HG02571 (cell line): ENCODE results near the gene PGA5.

Experiments
- ATAC-seq: cut with Tn5 transposase; IDR thresholded peaks from one replicate; pipeline ENCODE4 v1.9.1; 2021; ENCODE audit warnings: mild to moderate bottlenecking, moderate library complexity; ENCODE audit not compliant: unreplicated experiment

The PGA5 gene

DNA sequence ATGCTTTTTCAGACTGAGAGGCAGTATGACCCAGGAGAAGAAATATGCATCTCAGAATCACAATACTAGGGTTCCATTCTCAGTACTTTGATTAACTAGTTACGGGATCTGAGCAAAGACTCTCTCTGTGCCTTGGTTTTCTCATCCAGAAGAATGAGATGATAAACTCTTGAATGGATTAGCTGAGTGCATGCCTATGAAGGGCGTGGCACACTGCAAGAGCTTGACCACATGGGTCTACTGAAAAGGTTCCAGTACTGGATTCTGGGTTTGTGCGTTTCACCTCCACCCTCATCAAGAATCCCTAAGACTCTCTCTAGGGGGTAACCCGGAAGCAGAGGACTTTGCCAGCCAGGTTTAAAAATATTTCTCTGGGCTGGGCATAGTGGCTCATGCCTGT lies 25.6 kb downstream of the PGA5 start:
- no peak for ATAC-seq

DNA sequence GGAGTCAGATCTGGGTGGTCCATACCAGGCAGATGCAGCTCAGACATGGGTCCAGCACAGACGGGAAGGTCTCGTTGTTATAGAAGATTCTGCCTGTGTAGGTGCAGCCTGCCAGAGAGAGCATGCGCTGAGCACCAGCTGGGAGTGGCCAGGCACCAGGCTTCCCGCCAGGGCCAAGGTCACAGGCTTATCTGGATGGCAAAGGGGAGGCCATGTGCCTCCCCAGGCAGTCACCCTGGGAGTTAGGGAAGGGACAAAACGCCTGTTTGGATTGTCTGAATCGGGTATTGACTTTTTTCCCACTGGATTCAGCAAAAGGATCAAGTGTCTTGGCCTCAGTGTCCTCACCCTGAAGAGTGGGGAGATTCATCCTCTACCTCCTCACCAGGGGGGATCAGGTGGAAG lies 26.5 kb downstream of the PGA5 start:
- no peak for ATAC-seq

DNA sequence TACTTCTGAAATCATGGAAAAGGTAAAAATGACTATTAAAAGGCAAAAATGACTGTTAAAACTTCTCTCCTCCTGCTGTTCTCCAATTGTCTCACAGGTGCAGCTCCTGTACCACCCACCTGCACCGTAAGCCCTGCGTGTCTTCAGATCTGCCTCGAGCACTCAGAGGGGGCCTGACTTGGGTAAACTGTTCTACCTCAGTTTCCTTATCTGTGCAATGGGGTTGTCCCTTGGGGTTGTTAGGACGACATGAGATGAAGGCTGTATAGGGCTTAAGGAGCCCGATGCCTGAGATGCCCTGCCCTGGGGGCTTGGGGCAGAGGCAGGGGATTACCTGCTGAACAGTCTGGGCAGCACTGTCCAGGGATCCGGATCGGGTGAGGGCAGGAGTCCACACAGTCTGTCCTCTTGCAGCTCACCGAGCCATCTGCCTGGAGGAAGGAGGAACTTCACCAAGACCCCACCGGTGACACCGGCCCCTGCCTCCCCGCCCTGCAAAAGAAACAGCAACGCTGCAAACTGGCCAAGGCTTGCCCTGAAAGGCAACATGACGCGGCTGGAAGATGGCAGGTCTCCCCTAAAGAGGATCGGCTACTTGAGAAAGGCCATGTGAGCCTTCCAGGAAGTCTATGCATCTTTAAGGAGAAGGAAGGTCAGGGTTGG lies 27.7 kb downstream of the PGA5 start:
- ATAC-seq = no peak

DNA sequence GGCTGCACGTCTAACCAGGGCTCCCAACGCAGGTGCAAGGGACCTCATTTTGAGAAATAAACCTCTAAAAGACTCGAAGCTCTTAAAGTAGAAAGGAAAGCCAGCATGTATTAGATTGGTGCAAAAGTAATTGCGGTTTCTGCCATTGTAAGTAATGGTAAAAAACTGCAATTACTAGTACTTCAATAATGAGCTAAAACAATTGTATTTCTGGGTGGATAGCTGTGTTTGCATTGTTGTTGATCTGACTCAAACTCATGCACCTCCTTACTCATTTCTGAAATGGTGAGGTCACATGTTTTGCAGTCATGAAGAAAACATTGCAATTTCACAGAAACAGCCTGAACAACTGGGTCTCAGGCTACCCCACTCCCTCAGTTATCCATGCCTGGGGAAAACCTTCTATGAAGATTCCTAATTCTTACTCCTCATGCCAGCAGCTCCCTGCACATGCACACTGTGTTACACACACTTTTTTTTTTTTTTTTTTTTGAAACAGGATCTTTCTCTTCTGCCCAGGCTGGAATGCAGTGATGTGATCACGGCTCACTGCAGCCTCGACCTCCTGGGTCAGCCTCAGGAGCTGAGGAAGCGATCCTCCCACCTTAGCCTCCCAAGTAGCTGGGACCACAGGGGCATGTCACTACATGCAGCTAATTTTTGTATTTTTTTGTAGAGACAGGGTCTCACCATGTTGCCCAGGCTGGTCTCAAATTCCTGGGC lies 29.5 kb downstream of the PGA5 start:
- no peak for ATAC-seq

DNA sequence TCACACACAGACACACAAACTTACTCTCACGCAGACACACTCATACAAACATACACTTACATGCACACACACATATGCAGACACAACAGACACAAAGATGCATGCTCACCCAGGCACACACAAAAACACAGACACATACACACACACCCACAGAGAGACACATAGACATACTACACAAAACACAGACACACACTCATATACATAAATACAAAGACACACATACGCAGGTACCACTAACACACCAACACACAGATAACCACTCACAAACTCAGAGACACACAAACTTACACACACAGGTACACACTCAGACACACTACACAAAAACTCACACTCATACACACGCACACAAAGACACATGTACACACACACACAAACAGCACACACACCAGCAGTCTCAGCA lies 31.8 kb downstream of the PGA5 start:
- ATAC-seq = no peak

DNA sequence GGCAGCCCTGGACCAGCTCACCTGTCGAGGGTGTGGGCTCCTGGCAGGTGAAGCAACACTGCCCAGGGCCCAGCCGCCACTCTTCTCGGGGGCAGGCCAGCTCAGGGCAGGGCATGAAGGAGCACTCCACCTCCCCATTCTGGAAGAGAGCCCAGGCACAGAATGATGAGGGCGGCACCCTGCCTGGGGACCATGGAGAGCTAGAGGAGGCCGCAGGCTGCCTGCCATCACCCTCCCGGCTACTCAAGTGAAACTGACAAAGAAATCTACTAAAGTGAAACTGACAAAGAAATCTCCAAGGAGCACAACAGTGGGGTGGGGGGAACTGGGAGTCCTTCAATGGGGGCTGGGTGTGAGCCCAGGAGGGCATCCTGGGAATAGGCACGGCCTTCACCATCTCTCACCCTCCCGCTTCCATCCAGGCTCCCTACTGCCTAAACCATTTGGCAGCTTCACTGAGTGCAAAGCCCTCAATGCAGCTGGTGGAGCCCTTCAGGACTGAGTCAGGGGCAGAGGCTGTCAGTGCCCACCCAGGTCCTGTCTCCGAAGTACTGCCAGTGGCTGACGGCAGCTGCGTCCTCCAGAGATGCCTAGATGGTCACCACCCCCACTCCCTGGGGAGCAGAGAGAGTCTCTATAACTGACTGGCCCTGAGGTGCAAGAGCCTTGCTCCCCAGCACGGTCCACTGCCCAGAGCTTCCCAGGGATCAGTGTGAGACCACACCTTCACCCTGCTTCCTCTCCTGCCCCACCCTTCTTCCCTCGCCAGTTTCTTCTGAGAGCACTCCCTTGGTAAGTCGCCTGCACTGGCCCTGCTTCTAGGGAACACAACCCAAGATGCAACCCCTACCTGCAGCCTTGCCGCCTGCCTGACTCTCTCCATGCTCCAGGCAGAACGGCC lies 32.5 kb downstream of the PGA5 start:
- no peak for ATAC-seq

DNA sequence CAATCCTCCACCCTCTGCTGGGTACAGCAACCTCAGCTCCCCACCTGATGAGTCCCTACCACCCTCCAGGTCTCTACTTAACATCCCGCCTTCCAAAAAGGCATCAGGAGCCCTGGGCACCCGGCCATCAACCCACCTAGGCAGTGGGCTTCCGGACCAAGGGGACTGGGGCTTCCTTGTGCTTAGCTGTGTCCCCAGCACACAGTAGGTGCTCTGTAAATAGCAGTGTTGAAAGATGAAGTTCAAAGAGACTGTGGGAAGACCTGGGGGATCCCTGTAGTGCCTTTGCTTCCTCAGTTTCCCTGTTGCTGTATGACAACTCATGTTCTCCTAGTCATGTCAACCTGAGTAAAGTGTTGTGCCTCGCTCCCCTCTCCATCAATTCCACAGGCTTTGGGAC lies 33.1 kb downstream of the PGA5 start:
- no peak for ATAC-seq

DNA sequence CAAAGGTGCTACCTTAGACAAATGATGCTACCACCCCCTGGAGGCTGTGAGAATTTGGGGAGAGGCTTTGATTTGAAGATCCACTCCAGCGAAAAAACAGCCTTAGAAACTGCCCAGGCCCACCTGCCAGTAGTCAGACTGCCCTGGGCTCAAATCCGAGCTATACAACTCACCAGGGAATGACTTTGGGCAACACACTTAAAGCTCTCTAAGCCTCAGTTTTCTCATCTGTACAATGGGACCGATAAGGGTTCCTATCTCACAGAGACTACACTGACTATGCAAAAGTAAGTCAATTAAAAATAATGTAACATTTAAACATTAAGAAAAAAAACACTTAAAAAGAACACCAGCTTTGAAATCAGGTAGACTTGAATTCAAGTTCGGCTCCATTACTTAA lies 34.2 kb downstream of the PGA5 start:
- no peak for ATAC-seq

DNA sequence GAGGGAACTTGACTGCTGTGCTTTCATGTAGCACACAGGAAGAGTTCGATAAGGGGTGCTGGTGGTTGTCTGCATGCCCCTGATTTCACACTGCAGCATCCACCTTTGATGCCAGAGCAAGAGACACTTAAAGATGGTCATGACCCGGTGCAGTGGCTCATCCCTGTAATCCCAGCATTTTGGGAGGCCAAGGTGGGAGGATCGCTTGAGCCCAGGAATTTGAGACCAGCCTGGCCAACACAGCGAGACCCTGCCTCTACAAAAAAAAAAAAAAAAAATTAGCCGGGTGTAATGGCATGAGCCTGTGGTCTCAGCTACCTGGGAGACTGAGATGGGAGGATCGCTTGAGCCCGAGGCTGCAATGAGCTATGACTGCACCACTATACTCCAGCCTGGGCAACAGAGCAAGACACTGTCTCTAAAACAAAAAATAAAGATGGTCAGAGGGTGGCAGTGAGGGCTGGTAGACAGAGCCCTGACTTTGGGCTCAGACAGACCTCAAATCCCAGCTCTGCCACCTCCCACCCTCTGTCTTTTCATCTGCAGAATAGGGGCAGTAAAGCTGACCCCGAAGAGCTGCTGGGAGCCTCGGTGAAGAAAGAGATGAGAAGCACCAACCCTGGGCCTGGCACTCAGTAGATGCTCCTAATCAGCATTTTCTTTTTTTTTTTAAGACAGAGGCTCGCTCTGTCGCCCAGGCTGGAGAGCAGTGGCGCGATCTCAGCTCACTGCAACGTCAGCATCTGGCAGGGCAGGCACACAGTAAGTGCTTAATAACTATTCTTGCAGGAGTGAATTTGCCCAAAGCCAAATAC lies 36.4 kb downstream of the PGA5 start:
- ATAC-seq = no peak

DNA sequence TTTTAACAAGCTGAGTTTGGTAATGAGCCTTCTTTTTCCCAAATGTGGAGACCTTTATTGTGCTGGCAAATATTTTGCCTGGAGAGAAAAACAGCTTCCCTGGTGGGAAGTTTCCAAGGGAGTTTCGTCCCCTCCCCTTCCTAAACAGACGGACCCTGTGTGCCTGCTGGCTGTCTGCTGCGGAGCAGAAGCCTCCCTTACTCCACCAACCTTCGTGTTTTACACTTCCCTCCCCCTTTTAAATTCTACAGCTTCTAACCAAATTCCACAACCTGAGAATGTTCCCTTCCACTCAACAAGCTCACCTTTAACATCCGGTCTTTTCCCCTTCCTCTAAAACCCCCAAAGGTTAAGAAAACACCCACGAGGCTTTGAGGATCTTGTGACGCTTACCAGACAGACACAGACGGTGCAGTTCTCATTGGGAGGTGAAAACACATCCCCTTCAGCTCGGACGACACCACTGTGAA lies 37.1 kb downstream of the PGA5 start:
- no peak for ATAC-seq

DNA sequence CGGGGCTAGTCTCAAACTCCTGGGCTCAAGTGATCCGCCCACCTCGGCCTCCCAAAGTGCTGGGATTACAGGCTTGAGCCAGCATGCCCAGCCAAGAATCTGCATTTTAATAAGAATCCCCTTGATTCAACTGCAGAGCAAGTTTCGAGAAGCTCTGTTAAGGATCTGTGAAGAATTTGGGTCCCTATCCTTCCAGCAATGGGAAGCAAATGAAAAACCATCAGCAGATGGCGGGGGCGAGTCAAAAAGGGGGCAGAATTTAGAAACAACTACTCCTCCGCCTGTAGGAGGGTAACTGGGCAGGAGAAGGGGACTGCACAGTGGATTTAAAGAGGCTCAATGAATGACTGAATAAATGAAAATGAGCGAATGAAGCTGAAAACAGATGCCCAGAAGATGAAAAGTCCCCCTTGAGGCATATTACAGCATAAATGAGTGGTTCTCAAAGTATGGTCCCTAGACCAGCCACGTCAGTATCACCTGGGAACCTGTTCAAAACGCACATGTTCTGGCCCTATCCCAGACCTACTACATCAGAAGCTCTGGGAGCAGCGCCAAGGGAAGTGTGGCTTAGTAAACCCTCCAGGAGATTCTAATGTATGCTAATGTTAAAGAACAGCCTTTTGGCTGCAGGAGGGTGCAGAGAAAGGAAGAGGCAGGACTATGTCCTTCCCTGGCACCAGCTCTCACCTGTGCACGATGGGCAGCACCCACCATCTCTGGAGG lies 39.1 kb downstream of the PGA5 start:
- ATAC-seq = no peak

DNA sequence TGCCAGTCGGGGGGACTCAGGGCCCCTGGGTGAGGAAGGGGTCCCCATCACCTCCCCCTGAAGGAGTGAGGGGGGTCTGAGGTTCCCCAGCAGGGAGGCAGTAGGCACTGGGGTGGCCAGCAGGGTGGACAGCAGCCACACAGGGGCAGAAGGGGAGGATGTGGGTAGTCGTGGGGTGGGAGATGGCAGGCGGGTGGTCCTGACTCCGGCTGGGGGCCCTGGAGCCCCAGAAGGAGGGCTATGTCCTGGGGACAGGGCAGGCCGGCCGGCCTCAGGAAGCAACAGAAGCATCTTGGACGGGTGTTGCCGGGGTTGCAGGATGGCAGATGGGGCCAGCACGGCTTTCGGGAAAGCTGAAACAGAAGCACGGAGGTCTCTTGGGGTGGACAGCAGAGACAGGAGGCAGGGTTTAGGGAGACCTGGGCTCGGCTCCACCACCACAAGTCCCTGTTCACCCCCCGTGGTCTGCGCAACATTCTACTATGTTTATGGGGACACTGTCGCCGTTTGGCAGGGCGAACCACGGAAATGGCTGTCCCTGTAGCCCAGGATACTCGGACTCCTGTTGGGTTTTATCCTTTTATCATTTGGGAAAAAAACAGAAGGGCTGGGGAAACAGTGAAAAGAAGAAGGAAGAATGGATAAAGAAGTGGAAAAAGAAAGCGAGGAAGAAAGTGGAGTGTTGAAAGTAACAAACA lies 40.1 kb downstream of the PGA5 start:
- ATAC-seq = no peak

DNA sequence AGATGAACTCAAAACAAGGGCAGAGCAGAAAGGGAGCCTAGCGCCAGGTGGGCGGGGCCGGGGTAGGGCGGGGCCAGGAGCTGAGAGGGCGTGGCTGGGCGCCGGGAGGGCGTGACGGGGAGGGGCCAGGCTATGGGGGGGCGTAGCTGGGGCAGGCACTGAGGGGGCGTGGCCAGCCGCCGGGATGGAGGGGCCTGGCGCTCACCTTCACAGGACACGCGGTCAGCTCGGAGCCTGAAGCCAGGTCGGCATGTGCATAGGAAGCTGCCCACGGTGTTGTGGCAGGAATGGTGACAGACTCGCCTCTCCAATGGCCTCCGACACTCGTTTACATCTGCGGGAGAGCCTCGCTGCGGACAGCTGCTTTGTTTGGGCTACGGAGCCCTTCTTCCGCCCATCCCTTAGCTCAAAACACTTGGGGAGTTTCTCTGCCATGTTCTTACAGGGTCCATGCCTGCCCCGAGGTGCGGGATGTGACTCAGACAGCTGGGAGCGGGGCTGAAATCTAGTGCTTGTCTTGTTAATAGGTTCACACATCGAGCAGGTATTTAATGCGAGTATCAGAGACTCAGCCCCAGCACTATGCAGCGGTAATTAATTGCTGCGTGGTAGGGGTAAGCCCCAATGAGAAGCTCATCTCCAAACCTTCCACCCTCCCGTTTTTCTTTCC lies 40.7 kb downstream of the PGA5 start:
- no peak for ATAC-seq

DNA sequence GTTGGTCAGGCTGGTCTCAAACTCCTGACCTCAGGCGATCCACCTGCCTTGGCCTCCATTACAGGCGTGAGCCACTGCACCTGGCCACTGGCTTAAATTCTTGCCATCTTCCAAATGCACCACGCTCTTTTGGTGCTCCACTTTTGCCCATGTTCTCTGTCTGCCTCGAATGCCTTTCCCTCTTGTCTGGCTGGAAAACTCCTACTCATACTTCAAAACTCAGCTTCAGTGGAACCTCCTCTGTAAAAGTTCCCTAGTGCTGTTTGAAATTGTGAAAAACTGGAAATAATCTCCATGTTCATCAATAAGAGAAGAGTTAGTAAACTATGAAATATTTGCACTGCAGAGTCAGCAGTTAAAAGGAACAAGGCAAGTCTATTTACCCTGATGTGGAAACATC lies 42.6 kb downstream of the PGA5 start:
- ATAC-seq = no peak

DNA sequence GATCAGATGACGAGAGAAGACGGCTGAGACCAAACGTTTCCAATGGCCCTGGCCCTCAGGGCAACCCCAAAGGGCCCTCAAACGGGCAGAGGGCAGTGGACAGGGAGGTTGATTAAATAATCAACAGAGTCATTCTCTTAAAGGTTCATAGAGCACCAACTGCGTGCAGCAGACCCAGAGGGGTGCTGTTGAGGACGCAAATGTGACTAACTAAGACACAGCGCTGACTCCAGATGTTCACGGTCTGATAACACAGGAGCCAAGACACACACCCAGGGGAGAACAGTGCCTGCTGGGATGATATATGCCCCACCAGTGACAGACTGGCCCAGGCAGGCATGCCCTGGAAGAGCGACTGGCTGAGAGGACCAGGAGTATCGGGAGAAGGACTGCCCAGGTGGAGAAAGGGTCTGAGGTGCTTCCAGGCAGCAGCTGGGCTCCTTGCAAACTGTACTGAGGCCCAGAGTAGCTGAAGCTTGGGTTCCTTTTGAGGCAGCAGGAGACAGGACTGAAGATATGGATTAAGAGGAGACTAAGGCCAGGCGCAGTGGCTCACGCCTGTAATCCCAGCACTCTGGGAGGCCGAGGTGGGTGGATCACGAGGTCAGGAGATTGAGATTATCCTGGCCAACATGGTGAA lies 46.5 kb downstream of the PGA5 start:
- no peak for ATAC-seq

DNA sequence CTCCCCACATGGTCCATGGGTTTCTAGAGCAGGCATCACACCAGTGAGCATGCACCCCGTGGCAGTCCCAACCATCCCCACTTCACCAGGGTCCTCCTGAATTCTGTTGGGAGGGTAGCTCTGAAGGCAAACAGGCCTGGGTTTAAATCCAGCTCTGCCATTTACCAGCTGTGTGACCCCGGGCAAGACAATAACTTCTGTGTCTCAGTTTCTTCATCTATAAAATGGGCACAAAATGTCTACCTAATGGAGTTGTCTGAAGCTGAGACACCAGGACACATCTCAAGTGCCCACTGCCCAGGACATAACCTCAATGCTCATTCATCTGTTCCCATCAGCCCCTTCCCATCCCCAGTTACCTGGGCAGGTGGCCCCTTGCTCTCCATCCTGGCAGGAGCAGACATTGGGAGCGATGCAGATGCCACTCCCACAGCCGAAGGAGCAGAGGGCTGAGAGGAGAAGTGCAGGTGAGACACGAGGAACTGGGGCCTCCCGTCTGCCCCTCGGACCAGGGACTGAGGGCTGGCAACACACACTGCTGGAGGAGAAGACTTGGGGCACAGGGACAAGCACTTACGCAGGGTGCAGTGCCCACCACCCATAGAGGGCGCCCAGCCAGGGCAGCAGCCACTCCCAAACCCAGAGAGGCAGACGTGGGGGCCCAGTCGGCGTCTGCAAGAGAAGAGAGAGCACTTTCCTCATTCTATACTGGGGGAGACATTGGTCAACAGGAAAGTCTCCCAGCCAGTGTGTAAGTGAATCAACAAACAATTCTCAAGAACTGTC lies 50.1 kb downstream of the PGA5 start:
- no peak for ATAC-seq

DNA sequence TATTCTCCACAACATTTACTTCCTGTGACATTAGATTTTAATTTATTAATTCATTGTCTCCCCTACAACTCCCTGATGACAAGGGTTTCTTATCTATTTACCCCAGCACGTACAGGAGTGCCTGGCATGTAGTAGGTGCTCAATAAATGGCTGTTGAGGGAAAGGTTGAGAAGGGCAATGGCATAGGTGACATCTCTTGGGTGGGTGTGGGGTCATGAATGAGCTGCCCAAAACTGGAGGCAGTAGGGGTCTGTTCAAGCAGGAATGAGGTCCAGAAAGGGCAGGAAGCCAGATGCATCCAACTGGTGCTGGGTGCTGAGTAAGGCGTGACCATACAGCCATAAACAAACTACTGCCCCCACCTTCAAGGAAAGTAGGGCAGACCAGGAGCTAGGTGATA lies 51.4 kb downstream of the PGA5 start:
- ATAC-seq = no peak
